K562 (cell line): Measurements from ENCODE around the gene HTRA3. TPM values are rescaled to one million over a fixed set of nuclear protein-coding genes. Genes with fewer than 3 reads are reported as not detected.

Experiments
- ATAC-seq: fragments of 200-7000 bp; cut with Tn5 transposase; 3 replicates; pipeline ENCODE4 v1.9.1; 2020; ENCODE audit warnings: moderate library complexity
- BruUV-seq: library from RNA; stranded (reverse); fragments of 400-500 nt; replicated peaks from 2 replicates; lab custom pipeline; 2021; lab: Mats Ljungman, UMichigan
- CTCF ChIA-PET: fragments of 300-600 bp; formaldehyde crosslinking; extraction: SDS; loops from one replicate; lab custom pipeline; 2021; ENCODE audit warnings: low intra/inter-chr PET ratio; lab: Yijun Ruan, JAX
- POLR2A ChIA-PET: fragments of 300-600, 350-650 bp; sonication (Branson Sonifier 250); formaldehyde crosslinking; extraction: SDS; loops from one replicate; lab custom pipeline; 2021; ENCODE audit warnings: antibody characterized with exemption, inconsistent platforms; lab: Yijun Ruan, JAX
- DNase-seq, 4 experiments: peaks; one replicate each; pipeline versions ENCODE4 v3.0.0 to v3.0.0-alpha.2; 2011 to 2018; ENCODE audit warnings: low spot score in 3 of 4, mixed read lengths in 3 of 4; ENCODE audit errors: extremely low read depth in 1 of 4
- FAIRE-seq: peaks from 2 replicates; lab custom pipeline; 2011; peaks lifted over from hg19 to GRCh38; lab: Jason Lieb, UNC
- H2AFZ ChIP-seq: 2 replicates; pipeline ENCODE4 v1.6.0; 2011; ENCODE audit warnings: low read depth, low read length, control low read depth, inconsistent platforms
- H3K27ac ChIP-seq: fragments of 200-600 bp; 3 replicates; pipeline ENCODE4 v1.8.0; 2011; ENCODE audit warnings: low read depth, mild to moderate bottlenecking, control low read depth, inconsistent platforms, low read length, moderate library complexity, mixed read lengths; ENCODE audit errors: extremely low read depth
- H3K27me3 ChIP-seq, 2 experiments: fragments of 300-600 bp in 1 of 2; 2 replicates in 1 of 2; 3 replicates in 1 of 2; pipeline versions ENCODE4 v1.6.0 to v1.8.0; 2011; ENCODE audit warnings: inconsistent platforms in 2 of 2, low read length in 2 of 2, mild to moderate bottlenecking in 1 of 2, mixed read lengths in 1 of 2, moderate library complexity in 1 of 2; ENCODE audit not compliant: control insufficient read depth in 2 of 2, insufficient read depth in 2 of 2
- H3K36me3 ChIP-seq: fragments of 300-600 bp; 3 replicates; pipeline ENCODE4 v1.8.0; 2011; ENCODE audit warnings: mild to moderate bottlenecking, low read length, inconsistent platforms; ENCODE audit not compliant: control insufficient read depth, insufficient read depth
- H3K4me1 ChIP-seq, 2 experiments: fragments of 200-600 bp in 1 of 2; replicated peaks in 1 of 2; 2 replicates in 1 of 2; 3 replicates in 1 of 2; pipeline versions ENCODE4 v1.5.1 to v1.8.0; 2011; ENCODE audit warnings: inconsistent platforms in 2 of 2, low read length in 2 of 2, mild to moderate bottlenecking in 1 of 2, mixed read lengths in 1 of 2, moderate library complexity in 1 of 2; ENCODE audit not compliant: control insufficient read depth in 2 of 2, insufficient read depth in 2 of 2
- H3K4me2 ChIP-seq: 2 replicates; pipeline ENCODE4 v1.6.1; 2011; ENCODE audit warnings: low read length, control low read depth, inconsistent platforms, mixed read lengths; ENCODE audit not compliant: insufficient read depth
- H3K4me3 ChIP-seq: fragments of 200-600 bp; sonication (generic), shearing (Covaris generic); 2 replicates; pipeline ENCODE4 v1.5.1; 2016; ENCODE audit warnings: control low read depth, inconsistent platforms
- H3K79me2 ChIP-seq: fragments of 200-600 bp; 3 replicates; pipeline ENCODE4 v1.8.0; 2011; ENCODE audit warnings: low read length, inconsistent platforms; ENCODE audit not compliant: control insufficient read depth, insufficient read depth
- H3K9ac ChIP-seq, 2 experiments: 2 replicates each; pipeline versions ENCODE4 v1.6.0 to v1.6.1; 2011; ENCODE audit warnings: low read depth in 2 of 2, low read length in 2 of 2, control low read depth in 1 of 2, inconsistent platforms in 1 of 2, mild to moderate bottlenecking in 1 of 2, mixed read lengths in 1 of 2; ENCODE audit not compliant: insufficient read depth in 1 of 2
- H3K9me1 ChIP-seq: one replicate; pipeline ENCODE4 v1.6.0; 2011; ENCODE audit warnings: inconsistent platforms, mild to moderate bottlenecking, low read length, moderate library complexity; ENCODE audit not compliant: control insufficient read depth, insufficient read depth
- H3K9me3 ChIP-seq: replicated peaks from 2 replicates; pipeline ENCODE4 v1.5.1; 2011; ENCODE audit warnings: low read depth, low read length, inconsistent platforms; ENCODE audit not compliant: control insufficient read depth, insufficient read depth
- H4K20me1 ChIP-seq: replicated peaks from 2 replicates; pipeline ENCODE4 v1.6.1; 2011; ENCODE audit warnings: low read length, inconsistent platforms, mixed read lengths; ENCODE audit not compliant: control insufficient read depth, insufficient read depth
- BCL6 ChIP-seq: fragments of 250-450 bp; sonication (Bioruptor Pico); IDR thresholded peaks from 2 replicates; pipeline ENCODE4 v1.4.0; 2020
- ESRRB ChIP-seq: fragments of 250-450 bp; sonication (Bioruptor Pico); IDR thresholded peaks from 2 replicates; pipeline ENCODE4 v1.5.0; 2020; ENCODE audit warnings: mild to moderate bottlenecking, moderate library complexity, borderline replicate concordance
- HNRNPLL ChIP-seq: fragments of 200-400 bp; formaldehyde crosslinking; IDR thresholded peaks from 2 replicates; pipeline ENCODE4 v1.6.1; 2017; ENCODE audit warnings: low read length, low read depth, mild to moderate bottlenecking; ENCODE audit not compliant: poor library complexity, severe bottlenecking
- PYGO2 ChIP-seq: fragments of 450-650 bp; IDR thresholded peaks from 2 replicates; pipeline ENCODE4 v1.6.1; 2016; ENCODE audit warnings: mild to moderate bottlenecking, missing genetic modification characterization, moderate library complexity, missing compliant biosample characterization
- TCF3 ChIP-seq: sonication (generic); formaldehyde crosslinking; IDR thresholded peaks from 2 replicates; pipeline ENCODE4 v1.4.0; 2020; ENCODE audit warnings: mild to moderate bottlenecking, missing genetic modification reagents
- ZBTB7A ChIP-seq: IDR thresholded peaks from 2 replicates; pipeline ENCODE4 v1.6.1; 2011; ENCODE audit warnings: low read depth, mild to moderate bottlenecking, low read length, moderate library complexity, borderline replicate concordance; ENCODE audit not compliant: control insufficient read depth
- ZC3H8 ChIP-seq: fragments of 450-650 bp; IDR thresholded peaks from 2 replicates; pipeline ENCODE4 v1.6.1; 2017
- ZNF140 ChIP-seq: fragments of 250-450 bp; sonication (Bioruptor Pico); IDR thresholded peaks from 2 replicates; pipeline ENCODE4 v1.8.0; 2021; ENCODE audit warnings: moderate library complexity, mild to moderate bottlenecking, inconsistent platforms
- ZNF232 ChIP-seq: sonication (generic); formaldehyde crosslinking; IDR thresholded peaks from 2 replicates; pipeline ENCODE4 v1.8.0; 2022; ENCODE audit warnings: mild to moderate bottlenecking, missing genetic modification reagents
- ZNF347 ChIP-seq: fragments of 450-650 bp; formaldehyde crosslinking; IDR thresholded peaks from 2 replicates; pipeline ENCODE4 v1.4.0; 2020; ENCODE audit warnings: low read depth, mild to moderate bottlenecking, moderate library complexity
- ZNF354B ChIP-seq: fragments of 250-450 bp; sonication (Bioruptor Pico); IDR thresholded peaks from 2 replicates; pipeline ENCODE4 v1.4.0; 2020
- ZZZ3 ChIP-seq: fragments of 450-650 bp; IDR thresholded peaks from 2 replicates; pipeline ENCODE4 v1.6.1; 2016; ENCODE audit warnings: antibody characterized with exemption, mild to moderate bottlenecking, moderate library complexity
- WGBS: fragments of 100-300 bp; shearing (Covaris generic); methylation state at CpG from one replicate; pipeline ENCODE4 v1.1.6; 2016; ENCODE audit warnings: low coverage, mixed read lengths; ENCODE audit not compliant: insufficient coverage; ENCODE audit errors: missing lambda C conversion rate; 5-methylcytosine and 5-hydroxymethylcytosine counted together
- in situ Hi-C: fragments of 300-500 bp; cut with MboI; formaldehyde crosslinking; loops from 4 replicates; pipeline ENCODE4 v1.15.0; 2018; ENCODE audit warnings: inconsistent platforms, mixed read lengths
- intact Hi-C: fragments of 100-400 bp; cut with micrococcal nuclease; formaldehyde crosslinking; loops from 2 replicates; pipeline ENCODE4 v1.14.2; 2022
- polyA plus RNA-seq, 8 experiments: library from polyadenylated mRNA; depleted of rRNA in 4 of 8; stranded (reverse) in 5 of 8; unstranded in 3 of 8; fragments of >200 nt; fragmentation: Nextera tagmentation in 2 of 8; fragmentation: Illumina TruSeq in 1 of 8; extraction: Ambion mirVana in 2 of 8; extraction: Trizol in 1 of 8; gene quantifications; 2 replicates each; pipeline versions ENCODE4 v1.2.1 to v1.2.3, GENCODE V29; 2011 to 2014; ENCODE audit warnings: inconsistent platforms in 1 of 8, missing spikeins in 1 of 8
- total RNA-seq, 7 experiments: library from RNA; depleted of rRNA in 6 of 7; stranded (reverse); fragments of >200 nt in 6 of 7; fragmentation: Illumina TruSeq in 2 of 7; extraction: Trizol in 2 of 7; gene quantifications; 2 replicates each; pipeline versions ENCODE4 v1.2.1 to v1.2.3, GENCODE V29; 2011 to 2021; ENCODE audit warnings: low replicate concordance in 1 of 7
- TF ChIP-seq, protein P1 (sequence below): sonication (generic); formaldehyde crosslinking; IDR thresholded peaks from 2 replicates; pipeline ENCODE4 v1.8.0; 2023; ENCODE audit warnings: missing genetic modification reagents, mild to moderate bottlenecking, borderline replicate concordance
- TF ChIP-seq, protein P2 (sequence below): fragments of 450-650 bp; formaldehyde crosslinking; conservative IDR thresholded peaks from 2 replicates; pipeline ENCODE4 v1.4.0; 2022; ENCODE audit warnings: mild to moderate bottlenecking, missing genetic modification characterization

The HTRA3 gene
- total and polyA plus RNA-seq, 9 of the 15 experiments (the other 6 are each of a cell fraction or from before 2014, with no cell fraction given): 0.04 TPM; not detected in 8

DNA sequence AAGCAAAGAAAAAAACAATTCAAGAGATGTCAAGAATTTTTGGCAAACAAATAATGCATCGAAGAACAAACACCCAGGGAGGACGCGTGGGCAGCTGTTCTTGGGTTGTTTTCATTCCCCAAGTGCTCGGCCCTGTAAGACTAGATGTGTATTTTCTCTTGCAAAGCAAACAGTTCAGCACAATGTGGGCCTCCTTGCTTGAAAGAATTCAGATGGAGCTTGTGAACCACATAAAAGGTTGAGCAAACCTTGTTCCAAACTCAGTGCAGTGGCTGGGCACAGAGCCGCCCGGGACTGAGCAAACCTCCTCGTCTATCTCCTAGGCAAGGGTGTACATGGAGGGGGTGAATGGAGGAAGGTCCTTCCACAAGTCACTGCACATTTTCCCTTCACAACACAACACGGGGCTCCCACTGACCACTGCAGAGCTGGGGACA, 82.4 kb downstream of the HTRA3 start (continued):
- TF ChIP-seq ESRRB (no peak), ZC3H8 (no peak), BCL6 (CRISPR knock-in tag) (no peak), ZNF347 (CRISPR knock-in tag) (no peak), HNRNPLL (no peak)

DNA sequence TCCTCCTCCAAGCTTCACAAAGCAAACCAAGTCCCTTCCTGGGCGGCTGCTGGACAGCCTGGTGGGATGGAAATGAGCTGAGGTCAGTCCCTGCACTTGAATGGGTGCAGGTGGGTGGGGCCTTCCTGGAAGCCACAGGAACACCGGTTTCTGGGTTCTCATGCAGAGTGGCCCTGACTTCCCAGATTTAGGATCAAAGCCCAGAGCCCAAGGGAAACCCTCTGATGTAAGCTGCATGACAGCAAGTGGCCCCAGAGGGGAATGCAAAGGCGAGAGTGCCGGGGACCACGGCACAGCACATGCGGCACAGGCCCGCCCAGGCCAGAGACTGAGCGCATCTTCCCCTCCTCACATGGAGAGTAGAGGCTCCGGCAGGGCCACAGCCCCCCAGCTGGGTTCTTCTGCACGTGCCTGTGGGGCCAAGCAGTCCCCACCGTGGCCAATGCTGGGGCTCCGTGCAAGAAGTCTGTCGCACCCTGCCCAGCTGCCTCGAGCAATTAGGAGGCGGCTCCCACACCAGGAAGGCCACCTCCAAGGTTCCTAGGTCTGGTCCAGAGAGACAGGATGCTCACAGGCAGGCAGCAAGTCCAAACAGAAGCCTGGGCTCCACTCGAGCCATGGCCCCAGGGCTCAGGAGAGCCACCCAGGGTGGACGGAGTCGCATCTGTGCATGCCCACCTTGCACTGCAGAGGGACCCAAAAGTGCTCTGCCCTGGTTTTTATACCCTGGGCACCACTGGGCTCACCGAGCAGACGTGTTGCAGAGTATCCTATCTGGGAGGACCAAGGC, 83.0 kb downstream of the HTRA3 start:
- H3K4me3 ChIP-seq: no peak overlapping the region
- ChIA-PET POLR2A (interaction anchor here (0.6 kb wide), 1 partner anchor 21 kb away, joined by 3 read pairs; no protein-coding TSS in a partner anchor), CTCF (no interaction called here)
- H3K9me1 ChIP-seq: no peaks in the 10 kb centered on the region
- no peak overlapping the region for H2AFZ ChIP-seq
- no peaks in the 10 kb centered on the region for H3K79me2 ChIP-seq
- H3K4me1 ChIP-seq: peaks cover 0 to 3% of the 10 kb centered on the region in 2 experiments; a peak in 1 of 5 replicates
- H3K36me3 ChIP-seq: no peaks in the 10 kb centered on the region
- in situ Hi-C loops: no loop called here
- ATAC-seq (no peak), FAIRE-seq (no peak), DNase-seq (no peak)
- no TSS peak for BruUV-seq
- H4K20me1 ChIP-seq: no peaks in the 10 kb centered on the region; the same call in 1 of the 2 replicates
- H3K27me3 ChIP-seq: peaks cover 6 to 61% of the 10 kb centered on the region in 2 experiments; a peak in 4 of 5 replicates
- 1% methylated on average over 19 of the region's 20 CpGs for WGBS
- intact Hi-C loops: no loop called here
- H3K27ac ChIP-seq: no peak overlapping the region
- H3K9ac ChIP-seq: no peak overlapping the region
- H3K9me3 ChIP-seq: no peaks in the 10 kb centered on the region
- no peak overlapping the region for H3K4me2 ChIP-seq
- TF ChIP-seq PYGO2 (tag) (no peak), TCF3 (CRISPR knock-in tag) (no peak), ZBTB7A (no peak), ZNF140 (no peak), ZNF232 (no peak), ZZZ3 (no peak), ZNF354B (CRISPR knock-in tag) (no peak)
- TF ChIP-seq, protein P1, sequence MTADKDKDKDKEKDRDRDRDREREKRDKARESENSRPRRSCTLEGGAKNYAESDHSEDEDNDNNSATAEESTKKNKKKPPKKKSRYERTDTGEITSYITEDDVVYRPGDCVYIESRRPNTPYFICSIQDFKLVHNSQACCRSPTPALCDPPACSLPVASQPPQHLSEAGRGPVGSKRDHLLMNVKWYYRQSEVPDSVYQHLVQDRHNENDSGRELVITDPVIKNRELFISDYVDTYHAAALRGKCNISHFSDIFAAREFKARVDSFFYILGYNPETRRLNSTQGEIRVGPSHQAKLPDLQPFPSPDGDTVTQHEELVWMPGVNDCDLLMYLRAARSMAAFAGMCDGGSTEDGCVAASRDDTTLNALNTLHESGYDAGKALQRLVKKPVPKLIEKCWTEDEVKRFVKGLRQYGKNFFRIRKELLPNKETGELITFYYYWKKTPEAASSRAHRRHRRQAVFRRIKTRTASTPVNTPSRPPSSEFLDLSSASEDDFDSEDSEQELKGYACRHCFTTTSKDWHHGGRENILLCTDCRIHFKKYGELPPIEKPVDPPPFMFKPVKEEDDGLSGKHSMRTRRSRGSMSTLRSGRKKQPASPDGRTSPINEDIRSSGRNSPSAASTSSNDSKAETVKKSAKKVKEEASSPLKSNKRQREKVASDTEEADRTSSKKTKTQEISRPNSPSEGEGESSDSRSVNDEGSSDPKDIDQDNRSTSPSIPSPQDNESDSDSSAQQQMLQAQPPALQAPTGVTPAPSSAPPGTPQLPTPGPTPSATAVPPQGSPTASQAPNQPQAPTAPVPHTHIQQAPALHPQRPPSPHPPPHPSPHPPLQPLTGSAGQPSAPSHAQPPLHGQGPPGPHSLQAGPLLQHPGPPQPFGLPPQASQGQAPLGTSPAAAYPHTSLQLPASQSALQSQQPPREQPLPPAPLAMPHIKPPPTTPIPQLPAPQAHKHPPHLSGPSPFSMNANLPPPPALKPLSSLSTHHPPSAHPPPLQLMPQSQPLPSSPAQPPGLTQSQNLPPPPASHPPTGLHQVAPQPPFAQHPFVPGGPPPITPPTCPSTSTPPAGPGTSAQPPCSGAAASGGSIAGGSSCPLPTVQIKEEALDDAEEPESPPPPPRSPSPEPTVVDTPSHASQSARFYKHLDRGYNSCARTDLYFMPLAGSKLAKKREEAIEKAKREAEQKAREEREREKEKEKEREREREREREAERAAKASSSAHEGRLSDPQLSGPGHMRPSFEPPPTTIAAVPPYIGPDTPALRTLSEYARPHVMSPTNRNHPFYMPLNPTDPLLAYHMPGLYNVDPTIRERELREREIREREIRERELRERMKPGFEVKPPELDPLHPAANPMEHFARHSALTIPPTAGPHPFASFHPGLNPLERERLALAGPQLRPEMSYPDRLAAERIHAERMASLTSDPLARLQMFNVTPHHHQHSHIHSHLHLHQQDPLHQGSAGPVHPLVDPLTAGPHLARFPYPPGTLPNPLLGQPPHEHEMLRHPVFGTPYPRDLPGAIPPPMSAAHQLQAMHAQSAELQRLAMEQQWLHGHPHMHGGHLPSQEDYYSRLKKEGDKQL (CRISPR knock-in tag): no peak
- TF ChIP-seq, protein P2, sequence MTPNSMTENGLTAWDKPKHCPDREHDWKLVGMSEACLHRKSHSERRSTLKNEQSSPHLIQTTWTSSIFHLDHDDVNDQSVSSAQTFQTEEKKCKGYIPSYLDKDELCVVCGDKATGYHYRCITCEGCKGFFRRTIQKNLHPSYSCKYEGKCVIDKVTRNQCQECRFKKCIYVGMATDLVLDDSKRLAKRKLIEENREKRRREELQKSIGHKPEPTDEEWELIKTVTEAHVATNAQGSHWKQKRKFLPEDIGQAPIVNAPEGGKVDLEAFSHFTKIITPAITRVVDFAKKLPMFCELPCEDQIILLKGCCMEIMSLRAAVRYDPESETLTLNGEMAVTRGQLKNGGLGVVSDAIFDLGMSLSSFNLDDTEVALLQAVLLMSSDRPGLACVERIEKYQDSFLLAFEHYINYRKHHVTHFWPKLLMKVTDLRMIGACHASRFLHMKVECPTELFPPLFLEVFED (CRISPR knock-in tag): no peak
